ENCODE data around the gene F12. TPM values are rescaled to one million over a fixed set of nuclear protein-coding genes. Genes with fewer than 3 reads are reported as not detected.

The F12 gene
- polyA plus RNA-seq, 1 of the 3 experiments (the other 2 are of a cell fraction): 4.3 TPM

- WGBS (ENCODE audit: low lambda C conversion rate): 80% methylated on average over 15 of the region's 17 CpGs
- Histone ChIP-seq H3K4me2 (no peak overlapping the region), H3K9ac (no peak overlapping the region), H3K27me3 (ENCODE audit: insufficient read depth) (no peaks in the 10 kb centered on the region), H3K4me3 (ENCODE audit: low read depth in 2 of 2, low read length in 1 of 2) (no peak overlapping the region), H4K20me1 (ENCODE audit: insufficient read depth) (peaks cover 39% of the 10 kb centered on the region), H3K9me3 (no peaks in the 10 kb centered on the region), H3F3A (replicated peaks; ENCODE audit: insufficient read depth) (peaks cover 33% of the 10 kb centered on the region), H3K36me3 (replicated peaks in 1 of 2; ENCODE audit: control insufficient read depth in 1 of 2, insufficient read depth in 2 of 2, low read length in 1 of 2) (peaks cover 10 to 12% of the 10 kb centered on the region in 2 experiments), H2AFZ (ENCODE audit: low read depth) (no peak overlapping the region), H3K4me1 (ENCODE audit: control insufficient read depth in 1 of 2, insufficient read depth in 2 of 2, low read depth in 1 of 2, low read length in 1 of 2) (peaks cover 28 to 83% of the 10 kb centered on the region in 2 experiments), H3K27ac (ENCODE audit: low read depth in 2 of 2, low read length in 1 of 2) (peak overlapping the region; percentile 14 to 91; a peak in 3 of 4 replicates), H3K79me2 (ENCODE audit: insufficient read depth) (peaks cover 3% of the 10 kb centered on the region; the same call in 1 of the 2 replicates), H3K9me2 (no peaks in the 10 kb centered on the region)
- TF ChIP-seq MXI1 (IDR thresholded peaks at IDR 0.05; ENCODE audit: low read depth, low read length) (peak; percentile 85), EP300 (IDR thresholded peaks at IDR 0.05; ENCODE audit: borderline replicate concordance in 1 of 2, low read depth in 1 of 2, low read length in 1 of 2) (peak in 1 of 2 experiments; percentile 43; a peak in 2 of 4 replicates), USF2 (IDR thresholded peaks at IDR 0.05; ENCODE audit: borderline replicate concordance, low read depth, low read length) (no peak), CTCF (IDR thresholded peaks at IDR 0.05) (0 out of 2 replicates have a peak, but pooled peaks have one; percentile 14), RXRA (IDR thresholded peaks at IDR 0.05; ENCODE audit: borderline replicate concordance, low read depth) (no peak), SMC3 (IDR thresholded peaks at IDR 0.05; ENCODE audit: low read depth, low read length) (peak; percentile 18; the same call in 1 of the 2 replicates), GATA2 (CRISPR knock-in tag; IDR thresholded peaks at IDR 0.05) (peak; percentile 44; the same call in 1 of the 2 replicates)
- POLR2A ChIA-PET: interaction anchor here (1.9 to 4.9 kb wide), 6 partner anchors 9 to 63 kb away, joined by 5 to 72 read pairs (median 10); no protein-coding TSS in a partner anchor
- peak; percentile 74 for DNase-seq
- CTCF ChIA-PET: interaction anchor here (0.8 to 15.5 kb wide), 26 partner anchors 7 to 381 kb away, joined by 3 to 375 read pairs (median 4); partner anchors contain the start of genes DBN1, F12, GRK6 and PDLIM7
Measured at GRCh38 chr5:177452688-177453638, 43.6 kb upstream of the F12 start.

- CTCF ChIA-PET: interaction anchor here (1.3 to 15.5 kb wide), 7 partner anchors 11 to 133 kb away, joined by 3 to 375 read pairs (median 206); partner anchors contain the start of genes F12, PDLIM7 and PFN3
- H4K20me1 ChIP-seq (ENCODE audit: insufficient read depth): peaks cover 22% of the 10 kb centered on the region
- H3K36me3 ChIP-seq (replicated peaks in 1 of 2; ENCODE audit: control insufficient read depth in 1 of 2, insufficient read depth in 2 of 2, low read length in 1 of 2): peaks cover 0 to 3% of the 10 kb centered on the region in 2 experiments
- peaks cover 28 to 76% of the 10 kb centered on the region in 2 experiments for H3K4me1 ChIP-seq (ENCODE audit: control insufficient read depth in 1 of 2, insufficient read depth in 2 of 2, low read depth in 1 of 2, low read length in 1 of 2)
- 85% methylated on average over 7 of the region's 10 CpGs for WGBS (ENCODE audit: low lambda C conversion rate)
- H3K27ac ChIP-seq (ENCODE audit: low read depth in 2 of 2, low read length in 1 of 2): peak overlapping the region in 1 of 2 experiments; percentile 40; a peak in 1 of 4 replicates
- no peak overlapping the region for H2AFZ ChIP-seq (ENCODE audit: low read depth)
- no peak for DNase-seq
- H3K9me3 ChIP-seq: no peaks in the 10 kb centered on the region
- H3K9me2 ChIP-seq: no peaks in the 10 kb centered on the region
- H3K4me3 ChIP-seq (ENCODE audit: low read depth in 2 of 2, low read length in 1 of 2): no peak overlapping the region
- H3K4me2 ChIP-seq: no peak overlapping the region
- no peak overlapping the region for H3K9ac ChIP-seq
- peaks cover 10% of the 10 kb centered on the region; the same call in 1 of the 2 replicates for H3K79me2 ChIP-seq (ENCODE audit: insufficient read depth)
- peaks cover 22% of the 10 kb centered on the region for H3F3A ChIP-seq (replicated peaks; ENCODE audit: insufficient read depth)
- H3K27me3 ChIP-seq (ENCODE audit: insufficient read depth): no peaks in the 10 kb centered on the region
- POLR2A ChIA-PET: interaction anchor here (1.1 kb wide), 1 partner anchor 21 kb away, joined by 3 read pairs; no protein-coding TSS in a partner anchor
- no peak for TF ChIP-seq ELF1 (IDR thresholded peaks at IDR 0.05)
- TF ChIP-seq FOSL2 (IDR thresholded peaks at IDR 0.05; ENCODE audit: borderline replicate concordance, low read depth): no peak
- TF ChIP-seq PBX3 (IDR thresholded peaks at IDR 0.05): no peak
- no peak for TF ChIP-seq CTCF (IDR thresholded peaks at IDR 0.05)
- no peak for TF ChIP-seq YY1 (IDR thresholded peaks at IDR 0.05; ENCODE audit: low read depth)
Measured at GRCh38 chr5:177450667-177451424, 41.5 kb upstream of the F12 start.
